Testis (tissue), 3 donors: Measurements from ENCODE around the gene ATP10B. TPM values are rescaled to one million over a fixed set of nuclear protein-coding genes. Genes with fewer than 3 reads are reported as not detected.

Experiments
- DNase-seq: peaks from one replicate; pipeline ENCODE4 v3.0.0-alpha.2; 2019
- H3K27ac ChIP-seq, 2 donors: fragments of 200-600 bp; sonication (generic); one replicate each; pipeline ENCODE4 v1.5.1; 2019
- H3K27me3 ChIP-seq: fragments of 200-600 bp; sonication (generic); one replicate; pipeline ENCODE4 v1.5.1; 2019
- H3K36me3 ChIP-seq: fragments of 200-600 bp; sonication (generic); one replicate; pipeline ENCODE4 v1.5.1; 2017; ENCODE audit warnings: low read depth; ENCODE audit errors: missing control alignments
- H3K4me1 ChIP-seq: fragments of 200-600 bp; sonication (generic); one replicate; pipeline ENCODE4 v1.5.1; 2019
- H3K4me3 ChIP-seq, 2 donors: fragments of 200-600 bp; sonication (generic); one replicate each; pipeline ENCODE4 v1.5.1; 2017 to 2019
- H3K9me3 ChIP-seq: fragments of 200-600 bp; sonication (generic); one replicate; pipeline ENCODE4 v1.5.1; 2017
- CTCF ChIP-seq, 3 experiments: fragments of 450-650 bp in 2 of 3; fragments of 200-600 bp in 1 of 3; sonication (generic) in 1 of 3; IDR thresholded peaks; one replicate each; pipeline ENCODE4 v1.5.1; 2016 to 2019; ENCODE audit warnings: antibody characterized with exemption in 3 of 3, mild to moderate bottlenecking in 2 of 3, moderate library complexity in 1 of 3
- POLR2A ChIP-seq: fragments of 450-650 bp; IDR thresholded peaks from one replicate; pipeline ENCODE4 v1.6.1; 2017; ENCODE audit warnings: antibody characterized with exemption, mild to moderate bottlenecking, moderate library complexity
- WGBS, 2 donors: methylation state at CpG; one replicate each; pipeline ENCODE4 v1.1.5; 2018; 5-methylcytosine and 5-hydroxymethylcytosine counted together
- intact Hi-C: fragments of 100-400 bp; cut with DNase I; formaldehyde crosslinking; loops from one replicate; pipeline ENCODE4 v1.15.1; 2023; ENCODE audit warnings: low total_unique reads
- polyA plus RNA-seq: library from polyadenylated mRNA; stranded (reverse); fragments of 350-450 nt; fragmentation: Illumina TruSeq; extraction: RNeasy Lipid Tissue Mini Kit (QIAGEN cat#74804); gene quantifications from one replicate; pipeline ENCODE4 v1.2.3, GENCODE V29; 2014; ENCODE audit warnings: low read depth, low replicate concordance; ENCODE audit not compliant: insufficient read depth
- total RNA-seq, 2 donors: library from RNA; depleted of rRNA; stranded (reverse); fragments of >200 nt; gene quantifications; one replicate each; pipeline ENCODE4 v1.2.3, GENCODE V29; 2016

The ATP10B gene
- total and polyA plus RNA-seq, 3 donors from 2014 or later, result 0.63 to 2.0 (median 1.9) TPM

GRCh38 chr5:160750938-160751657, 100.9 kb downstream of the ATP10B start:
- intact Hi-C loops, result no loop called here
- no peaks in the 10 kb centered on the region for H3K27me3 ChIP-seq
- H3K4me3 ChIP-seq, result no peak overlapping the region
- DNase-seq, result no peak
- H3K9me3 ChIP-seq, result no peaks in the 10 kb centered on the region
- TF ChIP-seq POLR2A, result no peak
- TF ChIP-seq CTCF (IDR thresholded peaks at IDR 0.05), result no peak
- H3K27ac ChIP-seq, result no peak overlapping the region
- H3K4me1 ChIP-seq, result no peaks in the 10 kb centered on the region
- WGBS, 2 donors, result 59% methylated on average over 4 of the region's 4 CpGs
- no peaks in the 10 kb centered on the region for H3K36me3 ChIP-seq

- no peaks in the 10 kb centered on the region for H3K27me3 ChIP-seq
- no peaks in the 10 kb centered on the region for H3K9me3 ChIP-seq
- no peak for DNase-seq
- H3K27ac ChIP-seq, result no peak overlapping the region
- no peaks in the 10 kb centered on the region for H3K4me1 ChIP-seq
- H3K4me3 ChIP-seq, result no peak overlapping the region
- intact Hi-C loops, result no loop called here
- H3K36me3 ChIP-seq, result no peaks in the 10 kb centered on the region
- TF ChIP-seq POLR2A (no peak), CTCF (IDR thresholded peaks at IDR 0.05) (no peak)
- 94 to 97% methylated on average over 5 of the region's 5 CpGs for WGBS, 2 donors
Measured at GRCh38 chr5:160749682-160750081, 102.3 kb downstream of the ATP10B start.

- 90 to 91% methylated on average over 3 of the region's 3 CpGs for WGBS, 2 donors
- no peak overlapping the region for H3K27ac ChIP-seq
- intact Hi-C loops, result no loop called here
- H3K9me3 ChIP-seq, result no peaks in the 10 kb centered on the region
- DNase-seq, result no peak
- no peaks in the 10 kb centered on the region for H3K4me1 ChIP-seq
- no peak overlapping the region for H3K4me3 ChIP-seq
- TF ChIP-seq POLR2A, result no peak
- no peak for TF ChIP-seq CTCF (IDR thresholded peaks at IDR 0.05)
- no peaks in the 10 kb centered on the region for H3K36me3 ChIP-seq
- no peaks in the 10 kb centered on the region for H3K27me3 ChIP-seq
Measured at GRCh38 chr5:160749026-160749425, 103.0 kb downstream of the ATP10B start.

- no peaks in the 10 kb centered on the region for H3K9me3 ChIP-seq
- no peaks in the 10 kb centered on the region for H3K4me1 ChIP-seq
- H3K27ac ChIP-seq, result no peak overlapping the region
- no peaks in the 10 kb centered on the region for H3K36me3 ChIP-seq
- WGBS, 2 donors, result 60 to 76% methylated on average over 10 of the region's 10 CpGs
- no peak for TF ChIP-seq CTCF (IDR thresholded peaks at IDR 0.05)
- TF ChIP-seq POLR2A, result no peak
- no peak for DNase-seq
- intact Hi-C loops, result no loop called here
- H3K4me3 ChIP-seq, result no peak overlapping the region
- no peaks in the 10 kb centered on the region for H3K27me3 ChIP-seq
Measured at GRCh38 chr5:160747987-160748386, 104.0 kb downstream of the ATP10B start.

GRCh38 chr5:160747559-160747958, 104.5 kb downstream of the ATP10B start:
- Histone ChIP-seq H3K9me3 (no peaks in the 10 kb centered on the region), H3K4me3 (no peak overlapping the region), H3K4me1 (no peaks in the 10 kb centered on the region), H3K27ac (no peak overlapping the region), H3K27me3 (no peaks in the 10 kb centered on the region), H3K36me3 (no peaks in the 10 kb centered on the region)
- TF ChIP-seq POLR2A (no peak), CTCF (IDR thresholded peaks at IDR 0.05) (no peak)
- 91 to 100% methylated on average over 1 of the region's 1 CpG for WGBS, 2 donors
- intact Hi-C loops, result no loop called here
- DNase-seq, result no peak
